ENCODE results near the gene SNRNP25.
A peak's percentile ranks its signal among the peaks of the same experiment; 100 is the strongest.

SNRNP25 gene

DNA sequence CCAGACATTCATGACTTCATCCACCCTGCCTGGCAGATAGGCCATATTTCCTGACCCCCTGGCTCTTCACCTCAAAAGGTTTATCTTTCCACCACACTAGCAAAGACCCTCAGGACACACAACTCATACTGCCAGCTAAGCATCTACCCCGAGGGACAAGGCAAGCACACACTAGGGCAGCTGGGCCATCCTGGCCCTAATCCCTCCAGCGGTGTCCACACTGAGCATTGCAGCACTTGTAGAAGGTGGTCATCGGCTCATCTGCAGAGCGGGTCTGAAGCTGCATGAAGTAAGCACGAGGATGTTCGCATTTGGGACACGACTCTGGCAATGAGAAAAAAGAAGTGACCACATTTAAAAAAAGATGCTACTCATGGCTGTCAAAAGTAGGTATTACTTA is 6.4 kb upstream of the SNRNP25 start:
- no peaks in the 10 kb centered on the region for H3K27me3 ChIP-seq (ENCODE audit: insufficient read depth, low read length, poor library complexity)
- no peak overlapping the region for H2AFZ ChIP-seq (ENCODE audit: low read depth, low read length)
- H4K20me1 ChIP-seq (ENCODE audit: insufficient read depth, low read length) = peaks cover 37% of the 10 kb centered on the region; the same call in 1 of the 2 replicates
- ATAC-seq (ENCODE audit: insufficient read depth, low read depth) (no peak), DNase-seq (no peak)
- H3K9ac ChIP-seq (ENCODE audit: low read depth, low read length) = no peak overlapping the region
- H3K4me1 ChIP-seq (ENCODE audit: insufficient read depth, low read length) = peaks cover 20% of the 10 kb centered on the region
- no peak overlapping the region; the same call in 1 of the 2 replicates for H3K4me2 ChIP-seq (ENCODE audit: insufficient read depth, low read length)
- H3K27ac ChIP-seq (ENCODE audit: low read length) = no peak overlapping the region
- no peaks in the 10 kb centered on the region for H3K9me3 ChIP-seq (ENCODE audit: insufficient read depth, low read length, severe bottlenecking)
- peaks cover 38% of the 10 kb centered on the region for H3K79me2 ChIP-seq (ENCODE audit: insufficient read depth, low read length)
- no peak overlapping the region for H3K4me3 ChIP-seq (ENCODE audit: low read depth in 1 of 2, low read length in 2 of 2)
- peaks cover 81% of the 10 kb centered on the region for H3K36me3 ChIP-seq (ENCODE audit: insufficient read depth, low read length)
- TF ChIP-seq, protein P1, sequence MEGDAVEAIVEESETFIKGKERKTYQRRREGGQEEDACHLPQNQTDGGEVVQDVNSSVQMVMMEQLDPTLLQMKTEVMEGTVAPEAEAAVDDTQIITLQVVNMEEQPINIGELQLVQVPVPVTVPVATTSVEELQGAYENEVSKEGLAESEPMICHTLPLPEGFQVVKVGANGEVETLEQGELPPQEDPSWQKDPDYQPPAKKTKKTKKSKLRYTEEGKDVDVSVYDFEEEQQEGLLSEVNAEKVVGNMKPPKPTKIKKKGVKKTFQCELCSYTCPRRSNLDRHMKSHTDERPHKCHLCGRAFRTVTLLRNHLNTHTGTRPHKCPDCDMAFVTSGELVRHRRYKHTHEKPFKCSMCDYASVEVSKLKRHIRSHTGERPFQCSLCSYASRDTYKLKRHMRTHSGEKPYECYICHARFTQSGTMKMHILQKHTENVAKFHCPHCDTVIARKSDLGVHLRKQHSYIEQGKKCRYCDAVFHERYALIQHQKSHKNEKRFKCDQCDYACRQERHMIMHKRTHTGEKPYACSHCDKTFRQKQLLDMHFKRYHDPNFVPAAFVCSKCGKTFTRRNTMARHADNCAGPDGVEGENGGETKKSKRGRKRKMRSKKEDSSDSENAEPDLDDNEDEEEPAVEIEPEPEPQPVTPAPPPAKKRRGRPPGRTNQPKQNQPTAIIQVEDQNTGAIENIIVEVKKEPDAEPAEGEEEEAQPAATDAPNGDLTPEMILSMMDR (IDR thresholded peaks at IDR 0.05; ENCODE audit: borderline replicate concordance, extremely low read depth, low read length, poor library complexity, severe bottlenecking) = no peak
- no peak for TF ChIP-seq EZH2 (IDR thresholded peaks at IDR 0.05; ENCODE audit: borderline replicate concordance, low read depth, low read length, severe bottlenecking)

GRCh38 chr16:50769-51591 is 2.6 kb upstream of the SNRNP25 start:
- no peaks in the 10 kb centered on the region for H3K9me3 ChIP-seq (ENCODE audit: insufficient read depth, low read length, severe bottlenecking)
- no peak overlapping the region for H2AFZ ChIP-seq (ENCODE audit: low read depth, low read length)
- H3K4me2 ChIP-seq (ENCODE audit: insufficient read depth, low read length) = peak overlapping the region; percentile 83
- peaks cover 45% of the 10 kb centered on the region for H3K4me1 ChIP-seq (ENCODE audit: insufficient read depth, low read length)
- no peak overlapping the region for H3K27ac ChIP-seq (ENCODE audit: low read length)
- no peak for DNase-seq
- H3K79me2 ChIP-seq (ENCODE audit: insufficient read depth, low read length) = peaks cover 66% of the 10 kb centered on the region
- no peaks in the 10 kb centered on the region for H3K27me3 ChIP-seq (ENCODE audit: insufficient read depth, low read length, poor library complexity)
- no peak for ATAC-seq (ENCODE audit: insufficient read depth, low read depth)
- TF ChIP-seq EZH2 (IDR thresholded peaks at IDR 0.05; ENCODE audit: borderline replicate concordance, low read depth, low read length, severe bottlenecking) = no peak
- TF ChIP-seq, protein P1 (IDR thresholded peaks at IDR 0.05; ENCODE audit: borderline replicate concordance, extremely low read depth, low read length, poor library complexity, severe bottlenecking) = no peak
- peaks cover 54% of the 10 kb centered on the region for H3K36me3 ChIP-seq (ENCODE audit: insufficient read depth, low read length)
- peak overlapping the region; percentile 12; the same call in 1 of the 2 replicates for H3K9ac ChIP-seq (ENCODE audit: low read depth, low read length)
- H4K20me1 ChIP-seq (ENCODE audit: insufficient read depth, low read length) = peaks cover 29% of the 10 kb centered on the region; the same call in 1 of the 2 replicates
- peak overlapping the region in 1 of 2 experiments; percentile 35; a peak in 1 of 4 replicates for H3K4me3 ChIP-seq (ENCODE audit: low read depth in 1 of 2, low read length in 2 of 2)

DNA sequence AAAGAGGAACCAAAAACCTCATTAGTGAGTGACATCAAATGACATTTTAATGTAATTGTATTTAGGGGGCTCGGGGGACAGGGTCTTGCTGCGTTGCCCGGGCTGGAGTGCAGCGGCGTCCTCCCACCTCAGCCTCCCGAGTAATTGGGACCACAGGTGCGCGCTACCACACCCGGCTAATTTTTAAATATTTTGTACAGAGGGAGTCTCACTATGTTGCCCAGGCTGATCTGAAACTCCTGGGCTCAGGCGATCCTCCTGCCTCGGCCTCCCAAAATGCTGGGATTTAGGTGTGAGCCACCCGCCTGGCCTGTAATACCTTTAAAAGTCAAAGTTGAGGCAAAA is 581 bp downstream of the SNRNP25 start:
- H3K79me2 ChIP-seq (ENCODE audit: insufficient read depth, low read length) = peaks cover 56% of the 10 kb centered on the region
- H3K27ac ChIP-seq (ENCODE audit: low read length) = peak overlapping the region; percentile 62
- peak overlapping the region; percentile 84 for H3K9ac ChIP-seq (ENCODE audit: low read depth, low read length)
- DNase-seq (no peak), ATAC-seq (ENCODE audit: insufficient read depth, low read depth) (no peak)
- H3K4me1 ChIP-seq (ENCODE audit: insufficient read depth, low read length) = peaks cover 45% of the 10 kb centered on the region
- H3K27me3 ChIP-seq (ENCODE audit: insufficient read depth, low read length, poor library complexity) = no peaks in the 10 kb centered on the region
- H3K9me3 ChIP-seq (ENCODE audit: insufficient read depth, low read length, severe bottlenecking) = no peaks in the 10 kb centered on the region
- peak overlapping the region; percentile 49 to 84; a peak in 3 of 4 replicates for H3K4me3 ChIP-seq (ENCODE audit: low read depth in 1 of 2, low read length in 2 of 2)
- TF ChIP-seq EZH2 (IDR thresholded peaks at IDR 0.05; ENCODE audit: borderline replicate concordance, low read depth, low read length, severe bottlenecking) = no peak
- TF ChIP-seq, protein P1 (IDR thresholded peaks at IDR 0.05; ENCODE audit: borderline replicate concordance, extremely low read depth, low read length, poor library complexity, severe bottlenecking) = no peak
- H3K4me2 ChIP-seq (ENCODE audit: insufficient read depth, low read length) = peak overlapping the region; percentile 79
- peaks cover 21% of the 10 kb centered on the region; the same call in 1 of the 2 replicates for H4K20me1 ChIP-seq (ENCODE audit: insufficient read depth, low read length)
- peaks cover 56% of the 10 kb centered on the region for H3K36me3 ChIP-seq (ENCODE audit: insufficient read depth, low read length)
- H2AFZ ChIP-seq (ENCODE audit: low read depth, low read length) = peak overlapping the region; percentile 67
